ENCODE results near the gene NRXN3.
"Not testable (repeated sequence)": the region's sequence is repeated elsewhere in the genome, so short reads cannot be mapped to it uniquely, and the experiment has no call there.

NRXN3 gene

DNA sequence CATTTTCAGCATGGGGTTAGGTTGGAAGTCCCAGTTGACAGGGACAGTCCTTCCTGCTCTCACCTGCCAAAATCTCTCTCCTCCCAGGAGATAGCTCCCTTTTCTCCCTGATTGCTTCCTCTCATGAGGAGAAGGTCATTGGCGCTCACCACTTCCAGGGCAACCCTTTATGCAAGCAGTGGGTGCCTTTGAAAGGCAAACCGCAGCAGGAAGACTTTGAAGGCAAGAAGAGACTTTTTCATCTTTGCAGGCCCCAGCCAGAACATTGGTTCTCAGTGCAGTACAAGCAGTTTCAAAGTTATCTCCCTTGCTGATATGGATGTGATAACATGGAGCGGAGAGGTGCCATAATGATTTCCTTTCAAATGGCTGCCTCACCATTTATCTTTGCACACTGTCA lies 1558.2 kb downstream of the NRXN3 start:
- in situ Hi-C loops (cut with MboI; ENCODE audit: low sequenced_read_pairs): no loop called here

DNA sequence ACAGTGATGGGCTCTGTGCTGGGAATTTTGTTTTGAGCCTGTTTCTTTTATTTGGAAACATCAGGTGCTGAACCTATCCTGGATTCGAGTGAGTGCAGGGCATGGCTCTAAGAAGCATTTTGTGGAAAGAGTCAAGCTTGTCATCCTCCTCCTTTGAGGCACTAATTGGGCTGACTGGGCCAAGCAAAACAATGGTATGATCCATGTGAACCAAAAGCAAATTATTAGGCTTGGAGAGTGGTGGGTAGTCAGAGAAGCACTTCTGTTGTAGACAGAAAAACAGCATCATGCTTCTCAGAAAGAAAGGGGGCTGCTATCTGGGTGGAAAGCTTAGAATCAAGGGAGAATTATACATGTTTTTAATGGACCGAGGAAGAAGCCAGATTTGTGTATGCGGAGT lies 1559.6 kb downstream of the NRXN3 start:
- in situ Hi-C loops (cut with MboI; ENCODE audit: low sequenced_read_pairs): no loop called here

DNA sequence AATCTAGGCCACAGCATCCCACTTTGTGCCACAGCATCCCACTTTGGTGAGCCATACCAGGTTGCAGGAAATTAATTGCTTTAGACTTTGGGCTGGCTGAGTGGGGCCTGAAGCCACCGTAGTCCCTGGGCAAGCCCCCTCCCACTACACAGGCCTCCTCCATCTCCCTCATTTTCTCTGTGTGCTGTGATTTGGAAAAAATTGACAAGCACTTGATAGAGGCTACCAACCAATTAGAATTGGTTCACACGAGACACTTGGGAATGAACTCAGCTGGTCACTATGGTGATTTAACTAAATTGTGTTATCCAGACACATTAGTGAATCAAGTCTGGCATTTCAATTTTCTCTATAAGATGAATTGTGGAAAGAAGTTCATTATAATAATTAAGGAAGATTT lies 1560.0 kb downstream of the NRXN3 start:
- in situ Hi-C loops (cut with MboI; ENCODE audit: low sequenced_read_pairs): no loop called here

DNA sequence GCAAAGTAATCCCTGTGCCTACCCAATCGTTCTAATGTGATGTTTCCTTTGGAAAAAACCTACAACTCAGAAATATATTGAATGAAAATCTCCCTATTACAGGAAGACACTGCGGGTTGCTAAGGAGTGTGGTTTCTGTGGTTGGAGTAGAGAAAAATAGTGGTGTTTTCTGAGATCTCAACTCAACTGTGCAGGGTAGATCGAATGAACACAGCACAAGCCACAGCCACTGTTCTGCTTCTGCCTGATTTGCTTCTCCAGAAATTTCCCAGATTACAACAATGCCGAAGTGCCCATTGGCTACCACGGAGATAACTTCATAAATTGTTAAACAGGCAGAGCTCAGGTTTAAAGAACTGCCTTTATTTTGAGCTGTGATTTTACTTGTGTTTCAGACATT lies 1560.8 kb downstream of the NRXN3 start:
- in situ Hi-C loops (cut with MboI; ENCODE audit: low sequenced_read_pairs): no loop called here

DNA sequence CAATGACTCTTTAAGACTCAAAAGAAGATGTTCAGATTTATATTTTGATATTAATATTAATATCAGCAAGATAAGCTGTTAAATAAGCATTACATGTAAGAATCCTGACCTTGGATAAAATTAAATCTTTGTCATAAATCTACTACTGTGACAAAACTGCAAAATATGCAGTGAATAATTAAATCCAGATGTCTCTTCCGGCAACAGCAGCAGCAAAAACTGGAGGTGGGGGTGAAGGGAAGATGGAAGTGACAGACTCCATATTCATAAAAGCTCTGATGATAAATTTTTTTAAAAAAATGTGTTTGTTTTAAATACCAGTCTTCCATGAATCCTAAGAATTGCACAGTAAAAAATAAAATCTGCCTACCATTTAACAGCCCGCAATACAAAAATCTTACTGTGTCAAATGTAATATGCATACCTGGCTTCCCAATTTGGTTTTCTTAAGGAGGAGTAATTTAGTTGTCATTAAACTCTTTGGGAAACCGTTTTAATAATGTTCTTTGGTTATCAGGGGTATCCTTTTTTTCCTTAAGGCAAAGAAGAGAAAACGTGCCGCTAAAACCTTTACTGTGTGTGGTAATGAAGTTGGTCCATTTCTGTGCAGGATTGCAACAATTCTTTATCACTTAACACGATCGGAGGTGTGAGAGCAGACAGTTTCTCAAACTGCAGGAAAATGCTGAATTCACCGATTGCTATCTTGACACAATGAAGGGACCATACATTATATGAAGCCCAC lies 1562.9 kb downstream of the NRXN3 start:
- in situ Hi-C loops (cut with MboI; ENCODE audit: low sequenced_read_pairs): no loop called here

DNA sequence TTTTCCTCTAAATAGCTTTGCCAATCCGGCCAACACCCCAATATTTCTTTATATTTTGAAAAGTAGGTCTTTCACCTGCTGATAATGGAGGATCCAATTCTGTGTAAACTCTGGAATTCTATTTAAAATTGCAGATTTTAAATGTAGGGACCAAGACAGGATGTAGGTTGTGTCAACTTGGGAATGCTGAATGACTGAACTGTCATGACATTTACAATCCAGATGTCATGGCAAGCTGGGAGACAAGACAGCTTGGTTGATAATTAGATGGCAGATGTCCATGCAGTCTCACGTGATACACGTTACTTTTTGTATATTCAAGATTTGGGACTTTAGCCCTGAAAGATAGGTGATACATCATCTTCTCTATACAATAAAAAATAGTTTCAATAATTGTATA lies 1564.0 kb downstream of the NRXN3 start:
- in situ Hi-C loops (cut with MboI; ENCODE audit: low sequenced_read_pairs): no loop called here

DNA sequence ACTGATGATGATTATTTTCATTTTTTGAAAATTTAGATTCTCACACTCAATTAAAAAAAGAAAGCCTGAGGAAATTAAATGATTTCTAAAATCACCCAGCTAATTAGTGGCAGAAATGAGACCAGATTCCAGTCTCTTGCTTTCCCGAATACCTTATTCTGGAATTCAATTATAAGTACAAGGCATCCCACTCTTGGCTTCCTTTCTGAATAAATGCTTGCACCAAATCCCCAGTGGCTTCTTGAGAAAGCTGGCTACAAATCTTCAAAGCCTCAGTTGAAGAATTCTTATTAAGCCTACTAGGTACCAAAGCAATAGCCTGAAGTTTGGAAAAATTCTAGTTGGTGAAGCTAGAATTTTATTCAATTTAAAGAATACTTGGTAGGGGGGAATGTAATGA lies 1564.5 kb downstream of the NRXN3 start:
- in situ Hi-C loops (cut with MboI; ENCODE audit: low sequenced_read_pairs): no loop called here

DNA sequence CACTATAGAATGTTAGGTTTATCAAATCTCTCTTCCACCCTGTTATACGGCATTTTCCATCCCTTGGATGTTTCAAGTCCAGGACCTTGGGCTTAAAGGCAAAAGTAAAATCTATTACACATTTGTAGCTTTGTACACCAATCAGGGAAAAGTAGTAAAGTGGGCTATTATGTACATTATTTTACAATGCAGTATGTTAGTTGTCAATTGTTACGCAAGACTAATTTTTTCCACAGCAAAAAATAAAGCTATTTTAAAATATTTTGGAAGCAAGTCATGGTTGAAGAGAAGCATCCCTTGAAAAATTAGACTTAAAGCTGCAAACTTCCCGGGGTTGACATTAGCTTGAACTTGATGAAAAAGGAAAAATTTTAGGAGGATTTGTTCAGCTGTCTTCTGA lies 1564.9 kb downstream of the NRXN3 start:
- in situ Hi-C loops (cut with MboI; ENCODE audit: low sequenced_read_pairs): no loop called here

DNA sequence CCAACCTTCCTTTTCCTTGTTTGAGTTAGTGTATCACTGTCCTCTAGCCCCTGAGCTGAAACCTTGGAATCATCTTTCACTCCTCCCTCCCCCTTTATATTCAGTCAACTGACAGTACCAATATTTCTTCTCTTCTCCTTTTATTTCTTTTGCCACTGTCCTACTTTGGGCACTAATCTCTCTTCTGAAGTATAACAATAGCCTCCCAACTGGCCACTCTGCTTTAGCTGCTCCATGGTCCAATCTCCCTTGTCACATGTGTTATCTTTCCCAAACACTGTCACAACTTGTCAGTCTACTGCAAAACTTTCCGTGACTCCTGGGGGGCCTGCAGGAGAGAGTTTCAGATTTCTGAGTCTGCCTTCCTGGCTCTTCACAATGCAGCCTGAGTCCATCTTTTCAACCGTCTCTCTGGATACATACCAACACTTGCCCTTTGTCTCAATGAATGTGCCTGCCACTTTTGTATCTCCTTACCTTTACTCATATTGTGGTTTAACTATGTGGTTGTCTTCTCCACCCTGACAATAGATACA lies 1570.0 kb downstream of the NRXN3 start:
- in situ Hi-C loops (cut with MboI; ENCODE audit: low sequenced_read_pairs): no loop called here

DNA sequence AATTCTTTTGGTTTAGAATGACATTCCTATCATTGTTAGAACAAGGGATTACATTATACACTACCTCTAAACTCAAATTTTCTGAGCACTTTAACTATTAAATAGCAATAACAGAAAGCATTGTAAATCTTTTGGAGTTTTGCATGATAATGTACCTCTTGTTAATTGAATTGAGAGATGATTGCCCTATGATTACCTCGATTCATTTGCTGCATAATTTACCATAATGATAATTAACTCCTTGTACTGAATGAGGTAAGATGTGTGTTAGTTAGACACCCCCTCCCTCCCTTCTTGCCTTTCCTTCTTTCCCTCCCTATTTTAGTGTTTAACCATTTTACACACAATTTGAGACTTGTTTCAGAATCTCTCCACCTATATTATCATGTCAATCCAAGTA lies 1572.0 kb downstream of the NRXN3 start:
- in situ Hi-C loops (cut with MboI; ENCODE audit: low sequenced_read_pairs): no loop called here

DNA sequence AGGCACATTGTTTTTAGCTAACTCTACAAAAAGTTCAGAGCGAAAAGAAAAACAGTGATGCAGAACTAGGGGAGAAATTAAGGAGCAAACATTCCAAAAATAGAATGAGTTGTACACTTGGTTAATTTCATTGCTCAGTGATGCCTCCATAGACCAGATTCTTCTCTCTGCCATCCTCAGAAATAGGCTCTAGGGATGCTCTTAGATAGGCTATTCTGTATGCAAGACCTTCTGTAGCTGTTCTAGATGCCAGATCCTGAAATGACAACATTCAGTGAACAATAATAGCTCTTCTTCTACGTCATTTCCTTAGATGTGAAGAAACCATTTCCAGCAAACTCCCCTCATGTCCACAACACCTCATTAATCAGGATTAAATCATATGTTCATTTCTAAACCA lies 1574.9 kb downstream of the NRXN3 start:
- in situ Hi-C loops (cut with MboI; ENCODE audit: low sequenced_read_pairs): no loop called here

DNA sequence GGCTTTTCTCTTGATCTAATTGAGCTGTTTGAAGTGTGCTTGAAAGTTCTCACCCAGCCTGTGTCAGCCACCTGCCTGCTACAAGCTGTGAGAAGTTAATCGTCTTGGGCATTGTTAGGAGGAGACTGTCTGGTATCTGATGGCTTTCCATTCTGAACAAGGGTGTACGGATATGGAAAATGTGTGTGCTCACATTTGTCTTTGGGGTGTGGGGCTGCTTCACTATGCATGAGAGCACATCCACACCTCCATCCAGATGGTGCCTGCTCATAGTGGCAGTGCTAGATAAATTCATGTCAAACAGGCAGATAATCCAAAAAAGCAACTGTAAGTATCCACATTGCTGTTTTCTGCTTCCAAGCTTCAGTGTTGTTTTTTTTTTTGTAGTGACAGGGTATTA lies 1578.9 kb downstream of the NRXN3 start:
- in situ Hi-C loops (cut with MboI; ENCODE audit: low sequenced_read_pairs): no loop called here

DNA sequence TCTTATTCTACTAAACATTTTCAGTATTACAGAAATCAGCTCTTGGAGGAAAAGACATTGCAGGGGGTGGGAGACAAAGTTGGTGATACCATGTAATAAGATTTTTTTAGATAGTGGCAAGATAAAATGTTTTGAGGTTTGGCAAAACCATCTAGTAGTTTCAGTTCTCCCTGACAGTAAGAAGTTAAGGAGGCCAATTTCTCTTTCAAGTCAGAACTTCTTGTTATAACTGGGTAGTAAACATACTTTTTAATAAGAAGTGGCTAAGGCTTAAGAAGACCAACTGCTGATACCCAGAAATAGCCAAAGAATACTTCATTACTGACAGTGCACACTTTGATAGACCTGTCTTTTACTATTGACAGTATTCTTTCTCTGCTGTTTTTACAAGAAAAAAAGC lies 1588.8 kb downstream of the NRXN3 start:
- in situ Hi-C loops (cut with MboI; ENCODE audit: low sequenced_read_pairs): no loop called here

DNA sequence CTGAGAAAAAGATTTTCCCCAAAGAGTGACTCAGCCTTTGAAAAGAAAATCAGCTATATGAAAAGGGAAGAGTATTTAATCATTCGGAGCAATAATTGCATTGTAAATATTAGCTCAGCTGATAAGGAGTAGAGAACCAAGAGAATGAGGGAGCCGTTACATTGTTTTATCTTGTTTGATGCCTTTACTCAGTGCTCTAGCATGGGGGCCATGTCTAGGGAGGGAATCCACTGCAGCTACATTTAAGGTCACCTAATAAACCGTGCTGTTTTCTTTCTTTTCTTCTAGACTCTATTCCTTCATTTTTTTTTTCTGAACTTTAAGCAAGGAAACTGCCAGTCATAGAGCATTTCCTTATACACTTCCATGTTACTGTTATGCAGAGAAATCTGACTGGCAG lies 1594.2 kb downstream of the NRXN3 start:
- in situ Hi-C loops (cut with MboI; ENCODE audit: low sequenced_read_pairs): no loop called here

DNA sequence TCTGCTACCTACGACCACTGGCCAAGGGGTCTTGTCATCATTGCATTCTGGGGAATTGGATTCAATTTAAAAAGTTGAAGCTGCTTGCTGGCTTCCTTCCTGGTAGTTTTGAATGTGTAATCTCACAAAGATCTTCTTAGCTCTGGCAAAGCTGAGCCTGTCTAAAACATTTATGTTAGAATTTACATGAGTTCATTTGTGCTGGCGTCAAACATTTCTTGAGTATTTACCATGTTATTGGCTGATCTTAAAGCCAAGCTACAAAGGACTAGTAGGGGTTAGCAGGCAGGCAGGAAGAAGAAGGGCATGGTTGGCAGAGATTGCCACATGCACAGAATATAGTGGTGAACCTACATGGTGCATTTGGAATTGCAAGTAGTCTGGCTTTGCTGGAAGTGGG lies 1596.3 kb downstream of the NRXN3 start:
- in situ Hi-C loops (cut with MboI; ENCODE audit: low sequenced_read_pairs): no loop called here

DNA sequence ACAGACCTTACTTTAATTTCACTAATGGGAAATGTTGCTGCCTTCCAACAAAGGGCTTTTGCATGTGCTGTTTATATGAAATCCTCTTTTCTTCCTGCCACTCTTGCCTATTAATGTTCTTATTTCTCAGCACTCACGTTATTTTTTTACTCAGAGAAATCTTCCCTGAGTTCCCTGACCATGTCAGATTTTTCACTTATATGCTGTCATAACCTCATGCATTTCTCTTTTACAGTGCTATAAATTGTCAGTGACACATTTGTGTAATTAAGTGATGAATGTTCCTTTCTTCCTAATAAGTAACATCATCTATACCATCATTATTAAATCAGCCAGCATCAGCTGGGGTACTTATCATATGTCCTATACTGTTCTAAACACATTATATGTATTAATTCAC lies 1597.1 kb downstream of the NRXN3 start:
- in situ Hi-C loops (cut with MboI; ENCODE audit: low sequenced_read_pairs): no loop called here

DNA sequence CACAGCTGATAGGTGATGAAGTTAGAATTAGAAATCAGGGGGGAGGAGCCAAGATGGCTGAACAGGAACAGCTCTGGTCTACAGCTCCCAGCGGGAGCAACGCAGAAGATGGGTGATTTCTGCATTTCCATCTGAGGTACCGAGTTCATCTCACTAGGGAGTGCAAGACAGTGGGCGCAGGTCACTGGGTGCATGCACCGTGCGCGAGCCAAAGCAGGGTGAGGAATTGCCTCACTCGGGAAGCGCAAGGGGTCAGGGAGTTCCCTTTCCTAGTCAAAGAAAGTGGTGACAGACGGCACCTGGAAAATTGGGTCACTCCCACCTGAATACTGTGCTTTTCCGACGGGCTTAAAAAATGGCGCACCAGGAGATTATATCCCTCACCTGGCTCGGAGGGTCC lies 1597.5 kb downstream of the NRXN3 start:
- in situ Hi-C loops (cut with MboI; ENCODE audit: low sequenced_read_pairs): not testable (repeated sequence)

DNA sequence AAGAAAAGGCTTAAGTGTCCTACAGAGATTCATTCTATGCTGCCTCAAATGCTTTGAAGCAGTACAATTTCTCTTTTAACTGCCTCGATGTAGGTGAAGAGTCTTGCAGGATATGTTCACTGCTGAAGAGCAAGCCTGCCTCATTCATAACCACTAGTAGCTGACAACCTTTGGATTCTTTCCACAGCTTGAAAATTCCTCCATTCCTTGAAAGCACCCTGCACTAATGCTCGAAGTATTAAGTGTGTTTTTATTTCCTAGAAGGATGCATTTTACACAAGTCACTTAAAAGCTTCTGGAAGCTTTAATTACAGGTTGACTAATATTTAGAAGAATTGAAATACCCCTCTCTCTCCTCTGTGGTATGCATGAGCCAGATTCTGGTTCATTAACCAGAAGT lies 1611.7 kb downstream of the NRXN3 start:
- in situ Hi-C loops (cut with MboI; ENCODE audit: low sequenced_read_pairs): no loop called here

DNA sequence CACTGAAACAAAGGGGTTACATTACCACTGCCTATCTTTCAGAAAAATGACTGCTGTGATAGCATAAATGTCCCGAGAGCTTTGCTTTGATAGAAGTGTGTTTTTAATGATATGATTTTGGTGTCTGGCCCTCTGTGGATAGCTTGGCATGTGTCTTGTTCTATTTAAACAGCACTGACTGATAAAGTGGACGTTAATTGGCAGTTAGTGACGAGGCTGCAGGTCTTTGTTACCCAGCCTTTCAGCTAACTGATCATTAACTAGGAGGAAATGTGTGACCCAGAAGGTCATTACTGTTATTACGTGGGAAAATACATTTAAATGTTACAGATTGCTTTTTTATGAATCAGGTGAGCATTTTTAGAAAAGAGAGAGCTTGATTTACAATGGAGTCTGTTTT lies 1612.9 kb downstream of the NRXN3 start:
- in situ Hi-C loops (cut with MboI; ENCODE audit: low sequenced_read_pairs): no loop called here

DNA sequence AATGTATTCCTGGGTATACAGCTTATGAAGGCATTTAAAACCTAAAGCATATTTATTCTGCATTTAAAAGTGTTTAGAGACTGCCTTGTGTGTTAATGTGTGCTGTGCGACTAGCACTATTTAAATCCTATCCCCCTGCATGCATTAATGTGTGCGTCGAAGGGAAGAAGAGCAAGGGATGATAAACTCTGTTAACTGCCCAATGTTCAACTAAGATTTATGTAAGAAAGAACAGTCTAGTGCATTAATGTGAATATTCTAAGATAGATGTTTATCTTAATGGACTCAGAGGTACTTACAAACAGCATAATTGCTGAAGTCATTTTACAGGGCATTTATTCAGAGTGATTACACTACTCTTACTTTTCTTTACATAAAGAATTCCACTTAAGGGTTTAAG lies 1616.3 kb downstream of the NRXN3 start:
- in situ Hi-C loops (cut with MboI; ENCODE audit: low sequenced_read_pairs): no loop called here

DNA sequence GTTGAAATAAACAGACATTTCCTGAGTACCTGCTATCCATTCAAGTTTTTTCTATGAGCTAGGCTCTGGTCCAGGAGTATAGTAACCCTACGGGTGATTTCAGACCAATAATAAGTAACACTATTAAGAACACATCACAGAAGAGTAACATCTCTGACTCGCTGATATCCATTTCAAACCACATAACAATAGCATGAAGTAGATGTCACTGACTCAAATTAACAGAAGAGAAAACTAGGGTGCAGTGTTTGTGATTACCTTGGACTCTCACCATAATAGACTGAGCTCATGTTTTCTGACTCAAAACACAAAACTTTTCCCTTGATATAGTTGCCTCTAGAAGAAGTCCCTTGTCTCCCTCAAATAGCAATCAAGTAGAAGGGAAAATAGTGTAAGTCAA lies 1618.2 kb downstream of the NRXN3 start:
- in situ Hi-C loops (cut with MboI; ENCODE audit: low sequenced_read_pairs): no loop called here

DNA sequence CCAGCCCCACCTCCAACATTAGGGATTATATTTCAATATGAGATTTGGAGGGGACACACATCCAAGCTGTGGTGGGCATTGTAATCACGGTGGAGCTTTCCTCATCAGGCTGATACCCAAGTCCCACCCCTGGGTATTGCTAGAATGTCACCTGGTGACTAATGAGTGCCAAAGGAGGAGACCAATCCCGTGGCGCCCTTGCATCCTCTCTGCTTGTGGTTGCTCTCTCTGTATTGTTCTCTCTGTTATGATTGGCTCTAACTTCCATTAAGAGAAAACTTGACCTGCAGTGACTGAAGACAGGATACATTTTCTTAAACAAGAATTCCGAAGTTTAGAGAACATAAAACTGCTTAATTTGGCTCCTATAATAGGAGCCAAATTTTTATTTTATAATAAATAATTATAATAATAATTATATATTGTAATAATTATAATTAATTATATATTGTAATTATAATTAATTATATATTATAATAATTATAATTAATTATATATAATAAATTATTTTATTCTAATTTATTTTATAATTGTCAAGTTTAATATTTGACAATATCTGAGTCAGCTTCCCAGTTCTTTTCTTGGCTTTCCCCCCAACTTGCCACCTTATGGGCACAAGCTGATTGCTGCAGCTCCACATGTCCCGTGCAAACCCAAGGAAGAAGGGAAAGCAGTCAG lies 1621.0 kb downstream of the NRXN3 start:
- in situ Hi-C loops (cut with MboI; ENCODE audit: low sequenced_read_pairs): no loop called here

DNA sequence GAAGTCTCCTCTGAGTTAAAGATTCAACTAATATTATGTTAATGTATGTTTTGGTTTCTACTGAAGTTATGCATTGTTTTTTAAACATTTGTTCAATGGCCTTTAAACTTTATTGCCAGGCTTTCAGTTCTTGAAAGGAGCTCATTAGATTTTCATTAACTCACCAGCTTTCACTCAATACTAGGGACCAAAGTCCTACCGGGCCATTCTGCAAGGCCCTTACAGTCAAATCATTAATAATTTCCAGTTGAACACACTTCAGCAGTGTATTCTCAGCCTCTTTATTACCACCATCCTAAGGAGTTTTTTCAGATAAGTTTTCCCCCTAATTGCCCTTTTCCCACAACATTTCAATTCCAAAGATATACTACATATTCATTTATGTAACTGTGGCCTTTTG lies 1631.9 kb downstream of the NRXN3 start:
- in situ Hi-C loops (cut with MboI; ENCODE audit: low sequenced_read_pairs): no loop called here

All from HL-60/S4 (cell line).